Measurements from ENCODE around the gene BET1L.

BET1L gene

GRCh38 chr11:252666-253065 lies 45.5 kb upstream of the BET1L start:
- no peak for ATAC-seq
- TF ChIP-seq ZFP3 (CRISPR knock-in tag; IDR thresholded peaks at IDR 0.05): no peak
- TF ChIP-seq SNAI2 (CRISPR knock-in tag; IDR thresholded peaks at IDR 0.05): no peak

DNA sequence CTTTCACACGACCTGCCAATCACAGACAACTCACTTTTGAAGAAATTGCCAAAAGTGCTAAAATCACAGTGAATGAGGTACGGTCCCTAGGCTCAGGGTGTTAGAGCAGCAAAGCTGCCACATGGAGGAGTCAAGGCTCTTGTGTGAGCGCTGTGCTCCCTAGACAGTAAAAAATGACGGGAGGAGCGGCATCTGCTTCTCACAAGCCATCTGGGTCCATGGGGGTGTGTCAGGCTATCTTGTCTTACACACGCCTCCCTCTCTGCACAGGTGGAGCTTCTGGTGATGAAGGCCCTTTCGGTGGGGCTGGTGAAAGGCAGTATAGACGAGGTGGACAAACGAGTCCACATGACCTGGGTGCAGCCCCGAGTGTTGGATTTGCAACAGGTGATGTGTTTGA lies 44.4 kb upstream of the BET1L start:
- TF ChIP-seq CREB5 (CRISPR knock-in tag; IDR thresholded peaks at IDR 0.05; ENCODE audit: low read depth) (no peak), ZNF565 (CRISPR knock-in tag; conservative IDR thresholded peaks at IDR 0.05; ENCODE audit: low read depth) (no peak), ZNF8 (CRISPR knock-in tag; IDR thresholded peaks at IDR 0.05) (no peak), OSR1 (CRISPR knock-in tag; IDR thresholded peaks at IDR 0.05) (no peak), POU6F1 (CRISPR knock-in tag; IDR thresholded peaks at IDR 0.05; ENCODE audit: borderline replicate concordance, low read depth) (no peak), ZFP30 (CRISPR knock-in tag; IDR thresholded peaks at IDR 0.05) (no peak), ESRRG (CRISPR knock-in tag; IDR thresholded peaks at IDR 0.05) (no peak), ZNF70 (CRISPR knock-in tag; IDR thresholded peaks at IDR 0.05) (no peak), ZFP3 (CRISPR knock-in tag; IDR thresholded peaks at IDR 0.05) (no peak), RARB (CRISPR knock-in tag; IDR thresholded peaks at IDR 0.05) (no peak), CSDC2 (CRISPR knock-in tag; IDR thresholded peaks at IDR 0.05) (no peak), ZC3H10 (CRISPR knock-in tag; IDR thresholded peaks at IDR 0.05) (no peak)
- TF ChIP-seq, protein P1, sequence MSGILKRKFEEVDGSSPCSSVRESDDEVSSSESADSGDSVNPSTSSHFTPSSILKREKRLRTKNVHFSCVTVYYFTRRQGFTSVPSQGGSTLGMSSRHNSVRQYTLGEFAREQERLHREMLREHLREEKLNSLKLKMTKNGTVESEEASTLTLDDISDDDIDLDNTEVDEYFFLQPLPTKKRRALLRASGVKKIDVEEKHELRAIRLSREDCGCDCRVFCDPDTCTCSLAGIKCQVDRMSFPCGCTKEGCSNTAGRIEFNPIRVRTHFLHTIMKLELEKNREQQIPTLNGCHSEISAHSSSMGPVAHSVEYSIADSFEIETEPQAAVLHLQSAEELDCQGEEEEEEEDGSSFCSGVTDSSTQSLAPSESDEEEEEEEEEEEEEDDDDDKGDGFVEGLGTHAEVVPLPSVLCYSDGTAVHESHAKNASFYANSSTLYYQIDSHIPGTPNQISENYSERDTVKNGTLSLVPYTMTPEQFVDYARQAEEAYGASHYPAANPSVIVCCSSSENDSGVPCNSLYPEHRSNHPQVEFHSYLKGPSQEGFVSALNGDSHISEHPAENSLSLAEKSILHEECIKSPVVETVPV (CRISPR knock-in tag; IDR thresholded peaks at IDR 0.05): no peak
- TF ChIP-seq, protein P2, sequence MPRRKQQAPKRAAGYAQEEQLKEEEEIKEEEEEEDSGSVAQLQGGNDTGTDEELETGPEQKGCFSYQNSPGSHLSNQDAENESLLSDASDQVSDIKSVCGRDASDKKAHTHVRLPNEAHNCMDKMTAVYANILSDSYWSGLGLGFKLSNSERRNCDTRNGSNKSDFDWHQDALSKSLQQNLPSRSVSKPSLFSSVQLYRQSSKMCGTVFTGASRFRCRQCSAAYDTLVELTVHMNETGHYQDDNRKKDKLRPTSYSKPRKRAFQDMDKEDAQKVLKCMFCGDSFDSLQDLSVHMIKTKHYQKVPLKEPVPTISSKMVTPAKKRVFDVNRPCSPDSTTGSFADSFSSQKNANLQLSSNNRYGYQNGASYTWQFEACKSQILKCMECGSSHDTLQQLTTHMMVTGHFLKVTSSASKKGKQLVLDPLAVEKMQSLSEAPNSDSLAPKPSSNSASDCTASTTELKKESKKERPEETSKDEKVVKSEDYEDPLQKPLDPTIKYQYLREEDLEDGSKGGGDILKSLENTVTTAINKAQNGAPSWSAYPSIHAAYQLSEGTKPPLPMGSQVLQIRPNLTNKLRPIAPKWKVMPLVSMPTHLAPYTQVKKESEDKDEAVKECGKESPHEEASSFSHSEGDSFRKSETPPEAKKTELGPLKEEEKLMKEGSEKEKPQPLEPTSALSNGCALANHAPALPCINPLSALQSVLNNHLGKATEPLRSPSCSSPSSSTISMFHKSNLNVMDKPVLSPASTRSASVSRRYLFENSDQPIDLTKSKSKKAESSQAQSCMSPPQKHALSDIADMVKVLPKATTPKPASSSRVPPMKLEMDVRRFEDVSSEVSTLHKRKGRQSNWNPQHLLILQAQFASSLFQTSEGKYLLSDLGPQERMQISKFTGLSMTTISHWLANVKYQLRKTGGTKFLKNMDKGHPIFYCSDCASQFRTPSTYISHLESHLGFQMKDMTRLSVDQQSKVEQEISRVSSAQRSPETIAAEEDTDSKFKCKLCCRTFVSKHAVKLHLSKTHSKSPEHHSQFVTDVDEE (CRISPR knock-in tag; IDR thresholded peaks at IDR 0.05): no peak
- ATAC-seq: no peak

DNA sequence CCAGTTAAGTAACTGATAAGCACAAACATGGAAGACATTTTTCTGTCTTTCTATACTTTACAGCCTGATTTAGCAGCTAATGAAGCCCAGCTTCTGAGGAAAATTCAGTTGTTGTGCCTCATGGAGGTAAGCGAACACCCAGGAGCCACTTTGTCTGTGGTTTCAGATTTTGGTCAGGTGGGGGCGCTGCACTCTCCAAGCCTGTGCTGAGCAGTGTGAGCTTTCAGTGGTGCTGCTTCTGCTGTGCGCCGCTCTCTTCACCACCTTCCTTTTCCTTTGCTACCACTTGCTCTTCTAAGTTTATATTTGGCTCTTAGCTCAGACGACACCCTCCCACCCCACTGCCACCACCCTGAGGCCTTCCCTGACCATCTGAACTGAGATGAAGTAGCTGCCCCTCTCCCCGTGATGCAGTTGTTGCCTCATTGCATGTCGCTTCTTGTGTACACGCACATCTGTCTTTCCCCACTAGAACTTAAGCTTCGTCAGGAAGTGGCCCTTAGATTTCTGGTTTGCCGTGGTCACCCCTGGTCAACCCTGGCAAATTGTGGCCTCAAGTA lies 43.6 kb upstream of the BET1L start:
- ATAC-seq: peak; percentile 92
- TF ChIP-seq GLIS3 (CRISPR knock-in tag; IDR thresholded peaks at IDR 0.05) (no peak), ISL1 (CRISPR knock-in tag; IDR thresholded peaks at IDR 0.05) (no peak), TOX (CRISPR knock-in tag; IDR thresholded peaks at IDR 0.05; ENCODE audit: borderline replicate concordance) (no peak), ZFP3 (CRISPR knock-in tag; IDR thresholded peaks at IDR 0.05) (no peak), CREB5 (CRISPR knock-in tag; IDR thresholded peaks at IDR 0.05; ENCODE audit: low read depth) (no peak)
- TF ChIP-seq, protein P2 (CRISPR knock-in tag; IDR thresholded peaks at IDR 0.05): no peak

All from SK-N-SH treated with all-trans-retinoic acid at 6 μM for 48 hours (cell line).